GM23248 (cell line): ENCODE measurements around the gene VPS4A. TPM values are rescaled to one million over a fixed set of nuclear protein-coding genes. Genes with fewer than 3 reads are reported as not detected.

Source experiments
- DNase-seq: peaks from one replicate; pipeline ENCODE4 v3.0.0-alpha.2; 2015
- H2AFZ ChIP-seq: fragments of 200-600 bp; sonication (generic); 2 replicates; pipeline ENCODE4 v1.6.1; 2016; ENCODE audit warnings: antibody characterized with exemption
- H3F3A ChIP-seq: fragments of 200-600 bp; sonication (generic); 2 replicates; pipeline ENCODE4 v1.6.1; 2016; ENCODE audit warnings: mild to moderate bottlenecking, antibody characterized with exemption, mixed run types; ENCODE audit not compliant: insufficient read depth
- H3K27ac ChIP-seq: fragments of 200-600 bp; sonication (generic); 2 replicates; pipeline ENCODE4 v1.5.1; 2016; ENCODE audit warnings: mild to moderate bottlenecking
- H3K27me3 ChIP-seq: fragments of 200-600 bp; sonication (generic); replicated peaks from 2 replicates; pipeline ENCODE4 v1.6.1; 2016; ENCODE audit warnings: mild to moderate bottlenecking; ENCODE audit not compliant: insufficient read depth
- H3K36me3 ChIP-seq: fragments of 200-600 bp; sonication (generic); 2 replicates; pipeline ENCODE4 v1.6.1; 2016; ENCODE audit warnings: low read depth, mild to moderate bottlenecking
- H3K4me1 ChIP-seq: fragments of 200-600 bp; sonication (generic); 2 replicates; pipeline ENCODE4 v1.6.1; 2016; ENCODE audit warnings: mild to moderate bottlenecking; ENCODE audit not compliant: insufficient read depth
- H3K4me2 ChIP-seq: fragments of 200-600 bp; sonication (generic); one replicate; pipeline ENCODE4 v1.6.1; 2016; ENCODE audit warnings: mild to moderate bottlenecking; ENCODE audit not compliant: unreplicated experiment
- H3K4me3 ChIP-seq: fragments of 200-600 bp; sonication (generic); 2 replicates; pipeline ENCODE4 v1.5.1; 2016; ENCODE audit warnings: mild to moderate bottlenecking
- H3K79me2 ChIP-seq: fragments of 200-600 bp; sonication (generic); 2 replicates; pipeline ENCODE4 v1.6.1; 2016; ENCODE audit warnings: mild to moderate bottlenecking; ENCODE audit not compliant: insufficient read depth
- H3K9ac ChIP-seq: fragments of 200-600 bp; sonication (generic); 2 replicates; pipeline ENCODE4 v1.6.1; 2016; ENCODE audit warnings: mild to moderate bottlenecking
- H3K9me2 ChIP-seq: fragments of 200-600 bp; sonication (generic); 2 replicates; pipeline ENCODE4 v1.6.1; 2016; ENCODE audit warnings: mixed run types, mild to moderate bottlenecking, moderate library complexity; ENCODE audit not compliant: insufficient read depth
- H3K9me3 ChIP-seq: fragments of 200-600 bp; sonication (generic); one replicate; pipeline ENCODE4 v1.6.1; 2017; ENCODE audit warnings: low read depth
- H4K20me1 ChIP-seq: fragments of 200-600 bp; sonication (generic); 2 replicates; pipeline ENCODE4 v1.6.0; 2016; ENCODE audit not compliant: insufficient read depth
- EZH2 ChIP-seq: fragments of 200-600 bp; sonication (generic); IDR thresholded peaks from 2 replicates; pipeline ENCODE4 v1.6.1; 2018; ENCODE audit warnings: antibody characterized with exemption, mild to moderate bottlenecking; ENCODE audit not compliant: insufficient read depth, poor library complexity, severe bottlenecking
- EZH2phosphoT487 ChIP-seq: fragments of 200-600 bp; sonication (generic); IDR thresholded peaks from 2 replicates; pipeline ENCODE4 v1.6.1; 2018; ENCODE audit warnings: antibody characterized with exemption, moderate library complexity, mild to moderate bottlenecking, low read depth; ENCODE audit not compliant: insufficient read depth
- WGBS, 2 experiments: methylation state at CpG; one replicate each; pipeline ENCODE4 v1.1.6; 2015 to 2017; ENCODE audit warnings: low lambda C conversion rate in 2 of 2, low coverage in 1 of 2; ENCODE audit errors: missing lambda C conversion rate in 2 of 2; 5-methylcytosine and 5-hydroxymethylcytosine counted together
- in situ Hi-C: fragments of 300-500 bp; cut with MboI; formaldehyde crosslinking; loops from 2 replicates; pipeline ENCODE4 v1.15.0; 2020
- polyA plus RNA-seq: library from polyadenylated mRNA; unstranded; fragments of >200 nt; fragmentation: Nextera tagmentation; extraction: Ambion mirVana; gene quantifications from 2 replicates; pipeline ENCODE4 v1.2.1, GENCODE V29; 2016
- total RNA-seq: library from RNA; depleted of rRNA; stranded (reverse); fragments of >200 nt; shearing (Covaris generic); gene quantifications from 2 replicates; pipeline ENCODE4 v1.2.3, GENCODE V29; 2014

The VPS4A gene
- total and polyA plus RNA-seq, 2 experiments from 2014 or later = 36.5 to 43.8 TPM

DNA sequence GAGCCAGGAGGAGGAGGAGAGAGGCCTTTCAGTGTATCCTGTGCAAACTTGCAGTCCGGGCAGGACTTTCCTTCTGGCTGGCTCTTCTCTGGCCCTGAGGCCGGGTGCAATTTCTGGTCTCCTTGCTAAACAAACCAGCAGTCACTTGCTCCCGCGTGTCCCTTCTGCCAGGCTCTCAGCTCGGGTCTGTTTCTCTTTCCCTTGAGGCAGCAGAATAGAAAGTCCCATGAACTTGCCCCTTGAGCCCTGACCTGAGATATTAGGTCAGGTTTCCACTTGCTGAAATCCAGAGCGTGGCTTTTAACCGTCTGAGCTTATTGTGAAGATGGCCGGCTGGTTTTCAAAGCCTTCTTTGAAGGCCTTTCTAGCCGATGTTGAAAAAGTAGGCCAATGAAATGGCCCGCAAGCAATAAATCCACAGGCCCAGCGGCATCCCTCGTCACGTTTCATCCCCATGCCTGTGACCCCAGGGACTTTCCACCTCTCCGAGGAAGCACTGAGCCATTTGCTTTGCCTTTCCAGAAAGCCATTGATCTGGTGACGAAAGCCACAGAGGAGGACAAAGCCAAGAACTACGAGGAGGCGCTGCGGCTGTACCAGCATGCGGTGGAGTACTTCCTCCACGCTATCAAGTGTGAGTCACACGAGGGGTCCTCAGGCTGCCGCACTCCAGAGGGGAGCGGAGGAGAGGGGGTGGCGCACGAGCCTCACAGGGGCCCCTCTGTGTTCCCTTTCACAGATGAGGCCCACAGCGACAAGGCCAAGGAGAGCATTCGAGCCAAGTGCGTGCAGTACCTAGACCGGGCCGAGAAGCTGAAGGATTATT lies 4.5 kb downstream of the VPS4A start:
- WGBS, 2 experiments = 91 to 93% methylated on average over 30 of the region's 30 CpGs
- Histone ChIP-seq H3K27me3 (no peaks in the 10 kb centered on the region), H4K20me1 (no peaks in the 10 kb centered on the region), H3K4me2 (no peak overlapping the region), H2AFZ (no peak overlapping the region), H3K79me2 (peaks cover 83% of the 10 kb centered on the region), H3K9me3 (no peaks in the 10 kb centered on the region), H3K4me3 (no peak overlapping the region), H3K9me2 (no peaks in the 10 kb centered on the region), H3F3A (no peaks in the 10 kb centered on the region), H3K36me3 (peaks cover 12% of the 10 kb centered on the region; the same call in 1 of the 2 replicates), H3K27ac (no peak overlapping the region), H3K4me1 (peaks cover 4% of the 10 kb centered on the region; the same call in 1 of the 2 replicates), H3K9ac (no peak overlapping the region)
- TF ChIP-seq EZH2phosphoT487 (no peak), EZH2 (no peak)
- DNase-seq = no peak
- in situ Hi-C loops = no loop called here

DNA sequence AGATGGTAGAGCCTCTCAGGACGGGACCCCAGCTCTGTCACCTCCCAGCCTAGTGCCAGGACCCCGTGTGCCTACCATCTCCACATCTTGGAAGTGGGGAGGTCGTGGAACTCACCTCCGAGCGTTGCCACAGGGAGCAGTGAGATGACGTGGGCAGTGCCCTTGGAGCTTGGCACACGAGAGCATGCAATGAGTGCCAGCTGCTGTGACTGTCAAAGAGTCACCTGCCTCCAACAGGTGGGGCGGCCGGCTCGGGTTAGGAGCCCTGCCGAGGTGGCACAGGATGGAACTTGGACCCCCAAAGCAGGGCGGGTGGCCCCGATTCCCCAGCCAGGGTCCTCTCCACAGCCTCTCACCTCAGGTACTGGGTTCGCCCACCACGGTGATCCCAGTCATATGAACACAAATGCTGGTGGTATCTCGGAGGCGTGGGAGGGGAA lies 5.5 kb downstream of the VPS4A start:
- no peaks in the 10 kb centered on the region for H3F3A ChIP-seq
- H3K9ac ChIP-seq = no peak overlapping the region
- H3K4me3 ChIP-seq = no peak overlapping the region
- H4K20me1 ChIP-seq = no peaks in the 10 kb centered on the region
- no peak overlapping the region for H3K27ac ChIP-seq
- H3K9me3 ChIP-seq = no peaks in the 10 kb centered on the region
- H3K4me2 ChIP-seq = no peak overlapping the region
- peaks cover 90% of the 10 kb centered on the region for H3K79me2 ChIP-seq
- in situ Hi-C loops = no loop called here
- TF ChIP-seq EZH2 (no peak), EZH2phosphoT487 (no peak)
- H3K36me3 ChIP-seq = peaks cover 19% of the 10 kb centered on the region
- H2AFZ ChIP-seq = no peak overlapping the region
- peaks cover 4% of the 10 kb centered on the region; the same call in 1 of the 2 replicates for H3K4me1 ChIP-seq
- H3K27me3 ChIP-seq = no peaks in the 10 kb centered on the region
- WGBS, 2 experiments = 92 to 95% methylated on average over 17 of the region's 17 CpGs
- H3K9me2 ChIP-seq = no peaks in the 10 kb centered on the region
- no peak for DNase-seq

DNA sequence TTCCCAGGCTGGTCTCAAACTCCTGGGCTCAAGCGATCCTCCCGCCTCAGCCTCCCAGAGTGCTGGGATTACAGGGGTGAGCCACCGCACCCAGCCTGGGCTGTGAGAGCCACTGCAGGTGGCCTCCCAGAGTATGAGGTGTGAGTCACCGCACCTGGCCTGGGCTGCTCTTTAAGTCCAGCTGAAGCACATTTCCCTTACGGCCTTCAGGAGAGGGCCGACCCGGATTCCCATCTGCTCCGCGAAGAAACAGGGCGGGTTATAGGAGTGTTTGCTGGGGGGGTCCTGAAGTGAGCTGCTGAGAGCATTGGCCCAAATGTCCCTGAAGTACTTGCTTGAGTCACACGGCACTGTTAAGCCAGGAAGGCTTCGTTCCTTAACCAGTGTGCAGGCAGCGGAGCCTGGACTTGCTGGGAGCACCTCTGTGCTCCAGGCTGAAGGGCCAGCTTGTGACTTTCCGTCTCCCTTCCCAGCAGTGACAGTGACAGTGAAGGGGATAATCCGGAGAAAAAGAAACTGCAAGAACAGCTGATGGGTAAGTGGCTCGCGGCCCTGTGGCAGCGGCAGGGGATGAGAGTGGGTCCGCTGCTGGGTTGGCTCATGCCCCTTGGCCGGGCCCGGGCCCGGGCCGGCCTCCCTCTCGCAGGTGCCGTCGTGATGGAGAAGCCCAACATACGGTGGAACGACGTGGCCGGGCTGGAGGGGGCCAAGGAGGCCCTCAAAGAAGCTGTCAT lies 7.2 kb downstream of the VPS4A start:
- DNase-seq = no peak

DNA sequence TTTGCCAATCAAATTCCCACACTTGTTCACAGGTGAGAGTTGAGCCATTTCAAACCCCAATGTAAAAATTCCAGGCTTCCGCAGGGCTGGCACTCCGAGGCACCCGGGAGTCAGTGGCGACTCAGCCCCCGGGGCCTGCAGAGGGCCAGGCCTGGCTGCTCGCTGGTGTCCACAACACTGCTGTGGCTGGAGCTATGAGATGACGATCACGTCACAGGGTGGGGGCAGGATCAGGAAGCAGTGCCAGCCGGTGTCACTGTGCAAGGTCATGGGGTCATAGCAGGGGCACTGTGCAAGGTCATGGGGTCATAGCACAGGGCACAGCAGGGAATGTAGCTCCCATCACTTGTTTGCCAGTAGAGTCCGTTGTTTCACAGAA lies 7.8 kb downstream of the VPS4A start:
- 79 to 82% methylated on average over 9 to 10 of the region's 10 CpGs for WGBS, 2 experiments
- no peak overlapping the region for H2AFZ ChIP-seq
- no peak overlapping the region for H3K4me3 ChIP-seq
- in situ Hi-C loops = no loop called here
- H3K36me3 ChIP-seq = peaks cover 30% of the 10 kb centered on the region
- no peak overlapping the region for H3K27ac ChIP-seq
- no peak overlapping the region for H3K9ac ChIP-seq
- H3K9me3 ChIP-seq = no peaks in the 10 kb centered on the region
- TF ChIP-seq EZH2phosphoT487 = no peak
- no peak for DNase-seq
- peaks cover 88% of the 10 kb centered on the region for H3K79me2 ChIP-seq
- H3F3A ChIP-seq = 0 out of 2 replicates have a peak, but pooled peaks cover 9% of the 10 kb centered on the region
- H4K20me1 ChIP-seq = no peaks in the 10 kb centered on the region
- H3K4me1 ChIP-seq = no peaks in the 10 kb centered on the region
- no peaks in the 10 kb centered on the region for H3K9me2 ChIP-seq
- no peaks in the 10 kb centered on the region for H3K27me3 ChIP-seq
- no peak overlapping the region for H3K4me2 ChIP-seq

More for the DNA sequence above, 7.2 kb downstream of the VPS4A start:
- H3K9me3 ChIP-seq = no peaks in the 10 kb centered on the region
- no peak overlapping the region for H2AFZ ChIP-seq
- no peak overlapping the region for H3K4me2 ChIP-seq
- 0 out of 2 replicates have a peak, but pooled peaks cover 8% of the 10 kb centered on the region for H3F3A ChIP-seq
- WGBS, 2 experiments = 94 to 97% methylated on average over 28 to 30 of the region's 30 CpGs
- H3K36me3 ChIP-seq = peaks cover 32% of the 10 kb centered on the region
- H3K4me3 ChIP-seq = no peak overlapping the region
- H3K4me1 ChIP-seq = no peaks in the 10 kb centered on the region
- no peaks in the 10 kb centered on the region for H4K20me1 ChIP-seq
- in situ Hi-C loops = no loop called here
- no peaks in the 10 kb centered on the region for H3K27me3 ChIP-seq
- H3K79me2 ChIP-seq = peaks cover 89% of the 10 kb centered on the region
- no peak for TF ChIP-seq EZH2
- TF ChIP-seq EZH2phosphoT487 = no peak
- H3K9me2 ChIP-seq = no peaks in the 10 kb centered on the region
- no peak overlapping the region for H3K27ac ChIP-seq
- H3K9ac ChIP-seq = no peak overlapping the region
